Caco-2 (cell line): ENCODE measurements around the gene STAC2. TPM values are rescaled to one million over a fixed set of nuclear protein-coding genes. Genes with fewer than 3 reads are reported as not detected.

Source experiments
- BruUV-seq: library from RNA; stranded (reverse); fragments of 400-500 nt; replicated peaks from 2 replicates; lab custom pipeline; 2021; lab: Mats Ljungman, UMichigan
- CTCF ChIA-PET: fragments of 300-600 bp; sonication (Branson Sonifier 250); formaldehyde crosslinking; loops from one replicate; lab custom pipeline; 2022; ENCODE audit warnings: antibody characterized with exemption; lab: Charles Lee
- POLR2A ChIA-PET: fragments of 300-600 bp; sonication (Branson Sonifier 250); formaldehyde crosslinking; loops from one replicate; lab custom pipeline; 2022; ENCODE audit warnings: antibody characterized with exemption; lab: Charles Lee
- DNase-seq, 2 experiments: peaks; one replicate each; pipeline versions ENCODE4 v3.0.0 to v3.0.0-alpha.2; 2020 to 2022
- H3K27me3 ChIP-seq: replicated peaks from 2 replicates; pipeline ENCODE4 v1.6.0; 2011; ENCODE audit warnings: low read length; ENCODE audit not compliant: control insufficient read depth, insufficient read depth
- H3K36me3 ChIP-seq: 2 replicates; pipeline ENCODE4 v1.5.1; 2011; ENCODE audit warnings: low read length; ENCODE audit not compliant: control insufficient read depth, insufficient read depth
- H3K4me1 ChIP-seq: fragments of 250-450 bp; sonication (Bioruptor Pico); 2 replicates; pipeline ENCODE4 v1.5.1; 2020; ENCODE audit warnings: mild to moderate bottlenecking
- H3K4me3 ChIP-seq: 2 replicates; pipeline ENCODE4 v1.5.1; 2011; ENCODE audit warnings: low read depth, mild to moderate bottlenecking, control low read depth, low read length
- H3K9me3 ChIP-seq: fragments of 250-450 bp; sonication (Bioruptor Pico); 2 replicates; pipeline ENCODE4 v1.5.1; 2020; ENCODE audit warnings: mild to moderate bottlenecking, moderate library complexity
- H3K27ac Mint-ChIP-seq: one replicate; pipeline ENCODE4 v1.8.0; 2022; ENCODE audit warnings: mixed read lengths; ENCODE audit not compliant: unreplicated experiment
- H3K27me3 Mint-ChIP-seq: one replicate; pipeline ENCODE4 v1.8.0; 2022; ENCODE audit warnings: mixed read lengths; ENCODE audit not compliant: insufficient read depth, unreplicated experiment
- H3K36me3 Mint-ChIP-seq: one replicate; pipeline ENCODE4 v1.8.0; 2022; ENCODE audit warnings: mild to moderate bottlenecking, mixed read lengths; ENCODE audit not compliant: insufficient read depth, unreplicated experiment
- H3K4me1 Mint-ChIP-seq: one replicate; pipeline ENCODE4 v1.8.0; 2022; ENCODE audit warnings: low read depth, mixed read lengths; ENCODE audit not compliant: unreplicated experiment
- H3K4me3 Mint-ChIP-seq: one replicate; pipeline ENCODE4 v1.8.0; 2022; ENCODE audit warnings: mild to moderate bottlenecking, moderate library complexity, mixed read lengths; ENCODE audit not compliant: unreplicated experiment
- H3K9me3 Mint-ChIP-seq: one replicate; pipeline ENCODE4 v1.8.0; 2022; ENCODE audit warnings: mixed read lengths; ENCODE audit not compliant: unreplicated experiment
- intact Hi-C: fragments of 100-400 bp; cut with micrococcal nuclease; formaldehyde crosslinking; loops from one replicate; pipeline ENCODE4 v1.10.0; 2022; ENCODE audit not compliant: unreplicated experiment
- total RNA-seq: library from RNA; stranded (reverse); gene quantifications from 2 replicates; pipeline ENCODE4 v1.2.3, GENCODE V29; 2022
- TF ChIP-seq, protein P1 (sequence below), 2 experiments: fragments of 200-600 bp in 1 of 2; IDR thresholded peaks; 1 replicate in 1 of 2; 2 replicates in 1 of 2; pipeline versions ENCODE4 v1.5.1 to v1.8.0; 2011 to 2022; ENCODE audit warnings: antibody characterized with exemption in 1 of 2, control low read depth in 1 of 2, inconsistent platforms in 1 of 2, low read depth in 1 of 2, low read length in 1 of 2, mild to moderate bottlenecking in 1 of 2, moderate library complexity in 1 of 2; ENCODE audit not compliant: insufficient read depth in 1 of 2, severe bottlenecking in 1 of 2, unreplicated experiment in 1 of 2

STAC2 gene
- total RNA-seq, 1 experiment from 2014 or later: 0.09 TPM

DNA sequence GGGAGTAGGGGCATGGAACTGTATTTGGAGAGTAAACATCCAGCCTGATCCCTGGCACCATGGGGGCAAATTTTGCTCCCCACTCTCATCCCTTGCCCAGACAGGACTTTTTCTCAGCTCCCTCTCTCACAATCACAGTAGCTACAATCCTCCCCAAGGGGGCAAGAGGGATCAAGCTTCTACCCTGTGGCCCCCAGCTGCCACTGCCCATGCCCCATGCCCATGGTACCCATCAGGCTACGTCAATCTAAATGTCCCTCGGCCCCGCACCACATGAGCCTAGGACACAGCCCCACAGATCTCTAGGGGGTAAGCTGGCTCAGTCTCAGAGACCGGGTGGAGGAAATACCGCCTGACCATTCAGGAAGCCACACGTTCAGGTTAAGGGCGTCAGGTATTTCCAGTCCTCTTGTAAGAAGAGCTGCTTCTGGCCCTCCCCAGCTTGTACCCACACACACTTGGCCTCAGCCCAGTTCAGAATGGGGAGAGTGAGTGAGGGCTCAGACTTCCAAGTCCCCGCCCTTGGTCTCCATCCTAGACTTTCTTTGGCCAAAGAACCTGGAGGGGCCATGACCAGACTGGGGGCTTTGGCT, 30.1 kb downstream of the STAC2 start:
- H3K4me1 ChIP-seq: peaks cover 10% of the 10 kb centered on the region; the same call in 1 of the 2 replicates
- Mint-ChIP-seq H3K9me3 (no peaks in the 10 kb centered on the region), H3K4me3 (peak overlapping the region; percentile 87), H3K4me1 (peaks cover 6% of the 10 kb centered on the region), H3K36me3 (peaks cover 12% of the 10 kb centered on the region), H3K27me3 (no peaks in the 10 kb centered on the region), H3K27ac (no peak overlapping the region)
- intact Hi-C loops: no loop called here
- ChIA-PET CTCF (interaction anchor here (1.2 to 1.3 kb wide), 2 partner anchors 13 to 31 kb away, joined by 3 to 4 read pairs; no protein-coding TSS in a partner anchor), POLR2A (no interaction called here)
- no peaks in the 10 kb centered on the region for H3K27me3 ChIP-seq
- BruUV-seq: no TSS peak
- H3K9me3 ChIP-seq: no peaks in the 10 kb centered on the region
- DNase-seq: no peak
- no peaks in the 10 kb centered on the region for H3K36me3 ChIP-seq
- H3K4me3 ChIP-seq: no peak overlapping the region
- TF ChIP-seq, protein P1, sequence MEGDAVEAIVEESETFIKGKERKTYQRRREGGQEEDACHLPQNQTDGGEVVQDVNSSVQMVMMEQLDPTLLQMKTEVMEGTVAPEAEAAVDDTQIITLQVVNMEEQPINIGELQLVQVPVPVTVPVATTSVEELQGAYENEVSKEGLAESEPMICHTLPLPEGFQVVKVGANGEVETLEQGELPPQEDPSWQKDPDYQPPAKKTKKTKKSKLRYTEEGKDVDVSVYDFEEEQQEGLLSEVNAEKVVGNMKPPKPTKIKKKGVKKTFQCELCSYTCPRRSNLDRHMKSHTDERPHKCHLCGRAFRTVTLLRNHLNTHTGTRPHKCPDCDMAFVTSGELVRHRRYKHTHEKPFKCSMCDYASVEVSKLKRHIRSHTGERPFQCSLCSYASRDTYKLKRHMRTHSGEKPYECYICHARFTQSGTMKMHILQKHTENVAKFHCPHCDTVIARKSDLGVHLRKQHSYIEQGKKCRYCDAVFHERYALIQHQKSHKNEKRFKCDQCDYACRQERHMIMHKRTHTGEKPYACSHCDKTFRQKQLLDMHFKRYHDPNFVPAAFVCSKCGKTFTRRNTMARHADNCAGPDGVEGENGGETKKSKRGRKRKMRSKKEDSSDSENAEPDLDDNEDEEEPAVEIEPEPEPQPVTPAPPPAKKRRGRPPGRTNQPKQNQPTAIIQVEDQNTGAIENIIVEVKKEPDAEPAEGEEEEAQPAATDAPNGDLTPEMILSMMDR (IDR thresholded peaks at IDR 0.05; ENCODE audit: insufficient read depth in 1 of 2, low read depth in 1 of 2, low read length in 1 of 2, severe bottlenecking in 1 of 2, unreplicated experiment in 1 of 2): no peak

- H3K4me3 ChIP-seq: no peak overlapping the region
- CTCF ChIA-PET: interaction anchor here (1.0 to 1.3 kb wide), 3 partner anchors 14 to 30 kb away, joined by 3 to 4 read pairs (median 3); no protein-coding TSS in a partner anchor
- no TSS peak for BruUV-seq
- no peak overlapping the region for H3K27ac Mint-ChIP-seq
- no peaks in the 10 kb centered on the region for H3K27me3 ChIP-seq
- no peaks in the 10 kb centered on the region for H3K36me3 ChIP-seq
- DNase-seq: no peak
- H3K9me3 ChIP-seq: no peaks in the 10 kb centered on the region
- TF ChIP-seq, protein P1 (IDR thresholded peaks at IDR 0.05; ENCODE audit: insufficient read depth in 1 of 2, low read depth in 1 of 2, low read length in 1 of 2, severe bottlenecking in 1 of 2, unreplicated experiment in 1 of 2): no peak
- no peaks in the 10 kb centered on the region for H3K27me3 Mint-ChIP-seq
- no peak overlapping the region for H3K4me3 Mint-ChIP-seq
- intact Hi-C loops: no loop called here
- POLR2A ChIA-PET: interaction anchor here (0.5 kb wide), 1 partner anchor 212 kb away, joined by 3 read pairs; no protein-coding TSS in a partner anchor
- H3K36me3 Mint-ChIP-seq: peaks cover 6% of the 10 kb centered on the region
- H3K4me1 ChIP-seq: peaks cover 10% of the 10 kb centered on the region; the same call in 1 of the 2 replicates
- no peaks in the 10 kb centered on the region for H3K9me3 Mint-ChIP-seq
- H3K4me1 Mint-ChIP-seq: peaks cover 6% of the 10 kb centered on the region
Measured at GRCh38 chr17:39194985-39195524, 30.7 kb downstream of the STAC2 start.

DNA sequence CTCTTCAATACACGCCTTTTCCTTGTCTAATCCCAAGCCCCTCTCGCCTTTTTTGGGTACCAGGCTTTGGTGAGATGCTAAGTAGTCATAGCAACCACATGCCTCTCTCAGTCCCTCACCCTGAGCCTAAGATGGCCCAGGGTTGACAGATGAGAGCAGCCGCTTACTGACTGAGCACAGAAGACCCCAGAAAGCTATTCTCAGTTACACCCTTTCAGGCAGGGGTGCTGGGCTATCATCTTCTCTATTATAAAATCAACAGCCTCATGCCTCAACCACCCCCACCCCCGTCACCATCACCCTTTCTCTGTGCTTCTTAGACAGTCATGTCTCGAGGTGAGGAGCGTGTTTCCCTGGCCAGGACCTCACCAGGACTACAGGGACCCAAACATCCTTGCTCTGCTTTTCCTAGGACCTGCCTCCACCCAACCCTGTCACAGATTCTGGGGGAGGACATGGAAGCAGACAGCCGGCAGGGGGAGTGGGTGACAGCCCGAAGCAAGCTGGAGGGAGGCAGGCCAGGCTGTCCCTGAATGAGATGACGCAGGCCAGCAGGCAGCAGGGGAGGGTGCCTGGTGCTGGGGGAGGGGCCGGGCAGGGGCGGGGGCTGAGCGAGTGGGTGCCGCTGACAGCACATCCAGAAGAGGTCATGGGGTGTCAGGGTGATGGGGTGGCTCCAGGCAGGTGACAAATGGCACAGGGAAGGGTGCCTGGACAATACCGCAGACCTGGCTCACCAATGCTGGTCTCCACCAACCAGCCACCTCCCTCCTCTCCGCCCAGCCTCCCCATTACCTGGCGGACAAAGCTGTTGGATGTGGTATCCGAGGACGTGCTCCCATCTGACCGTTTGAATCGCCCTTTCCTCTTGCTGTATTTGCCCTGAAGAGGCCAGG, 31.4 kb downstream of the STAC2 start:
- TF ChIP-seq, protein P1 (IDR thresholded peaks at IDR 0.05; ENCODE audit: insufficient read depth in 1 of 2, low read depth in 1 of 2, low read length in 1 of 2, severe bottlenecking in 1 of 2, unreplicated experiment in 1 of 2): peak in 1 of 2 experiments; percentile 68
- DNase-seq: peak; percentile 59 to 62
- Histone ChIP-seq H3K36me3 (no peaks in the 10 kb centered on the region), H3K4me3 (no peak overlapping the region), H3K4me1 (peaks cover 10% of the 10 kb centered on the region; the same call in 1 of the 2 replicates), H3K27me3 (no peaks in the 10 kb centered on the region), H3K9me3 (no peaks in the 10 kb centered on the region)
- H3K27me3 Mint-ChIP-seq: no peaks in the 10 kb centered on the region
- ChIA-PET POLR2A (no interaction called here), CTCF (interaction anchor here (1.0 to 1.3 kb wide), 3 partner anchors 14 to 30 kb away, joined by 3 to 4 read pairs (median 3); no protein-coding TSS in a partner anchor)
- no peak overlapping the region for H3K4me3 Mint-ChIP-seq
- H3K4me1 Mint-ChIP-seq: no peaks in the 10 kb centered on the region
- H3K36me3 Mint-ChIP-seq: no peaks in the 10 kb centered on the region
- intact Hi-C loops: no loop called here
- no TSS peak for BruUV-seq
- H3K27ac Mint-ChIP-seq: no peak overlapping the region
- no peaks in the 10 kb centered on the region for H3K9me3 Mint-ChIP-seq
